22Rv1 (cell line): ENCODE measurements around the gene NEURL1B.

Experiments used
- H3K27ac ChIP-seq: fragments of 450-650 bp; 2 replicates; pipeline ENCODE4 v1.5.1; 2017
- ZFX ChIP-seq: fragments of 450-650 bp; IDR thresholded peaks from 2 replicates; pipeline ENCODE4 v1.6.1; 2017; ENCODE audit warnings: antibody characterized with exemption, borderline replicate concordance
- TF ChIP-seq, protein P1 (sequence below): fragments of 450-650 bp; IDR thresholded peaks from 2 replicates; pipeline ENCODE4 v1.5.1; 2017; ENCODE audit warnings: mild to moderate bottlenecking

NEURL1B gene

DNA sequence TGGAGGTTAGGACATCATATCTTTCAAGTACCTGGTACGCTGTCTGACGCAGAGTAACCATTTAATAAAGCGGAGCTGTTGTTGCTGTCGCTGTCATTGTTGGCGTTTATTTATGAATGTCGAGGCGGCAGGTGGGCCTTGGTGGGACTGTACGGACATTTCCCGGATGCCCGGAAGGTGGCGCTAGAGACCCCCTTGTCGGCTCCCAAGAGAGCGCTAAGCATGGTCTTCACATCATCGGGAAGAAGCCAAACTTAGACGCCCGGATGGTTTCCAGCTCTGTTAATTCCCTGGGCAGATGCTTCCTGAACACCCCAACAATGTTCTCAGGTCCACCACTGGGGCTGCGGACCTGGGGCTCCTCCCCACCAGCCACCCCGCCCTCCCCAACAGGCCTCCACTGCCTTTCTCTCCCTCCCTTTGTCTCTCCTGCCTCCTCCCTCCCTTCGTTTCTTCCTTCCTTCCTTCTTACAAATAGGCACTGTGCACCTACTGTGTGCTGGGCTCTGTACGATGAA is 75.8 kb downstream of the NEURL1B start:
- H3K27ac ChIP-seq: no peak overlapping the region
- no peak for TF ChIP-seq ZFX
- TF ChIP-seq, protein P1, sequence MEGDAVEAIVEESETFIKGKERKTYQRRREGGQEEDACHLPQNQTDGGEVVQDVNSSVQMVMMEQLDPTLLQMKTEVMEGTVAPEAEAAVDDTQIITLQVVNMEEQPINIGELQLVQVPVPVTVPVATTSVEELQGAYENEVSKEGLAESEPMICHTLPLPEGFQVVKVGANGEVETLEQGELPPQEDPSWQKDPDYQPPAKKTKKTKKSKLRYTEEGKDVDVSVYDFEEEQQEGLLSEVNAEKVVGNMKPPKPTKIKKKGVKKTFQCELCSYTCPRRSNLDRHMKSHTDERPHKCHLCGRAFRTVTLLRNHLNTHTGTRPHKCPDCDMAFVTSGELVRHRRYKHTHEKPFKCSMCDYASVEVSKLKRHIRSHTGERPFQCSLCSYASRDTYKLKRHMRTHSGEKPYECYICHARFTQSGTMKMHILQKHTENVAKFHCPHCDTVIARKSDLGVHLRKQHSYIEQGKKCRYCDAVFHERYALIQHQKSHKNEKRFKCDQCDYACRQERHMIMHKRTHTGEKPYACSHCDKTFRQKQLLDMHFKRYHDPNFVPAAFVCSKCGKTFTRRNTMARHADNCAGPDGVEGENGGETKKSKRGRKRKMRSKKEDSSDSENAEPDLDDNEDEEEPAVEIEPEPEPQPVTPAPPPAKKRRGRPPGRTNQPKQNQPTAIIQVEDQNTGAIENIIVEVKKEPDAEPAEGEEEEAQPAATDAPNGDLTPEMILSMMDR: peak; percentile 87

DNA sequence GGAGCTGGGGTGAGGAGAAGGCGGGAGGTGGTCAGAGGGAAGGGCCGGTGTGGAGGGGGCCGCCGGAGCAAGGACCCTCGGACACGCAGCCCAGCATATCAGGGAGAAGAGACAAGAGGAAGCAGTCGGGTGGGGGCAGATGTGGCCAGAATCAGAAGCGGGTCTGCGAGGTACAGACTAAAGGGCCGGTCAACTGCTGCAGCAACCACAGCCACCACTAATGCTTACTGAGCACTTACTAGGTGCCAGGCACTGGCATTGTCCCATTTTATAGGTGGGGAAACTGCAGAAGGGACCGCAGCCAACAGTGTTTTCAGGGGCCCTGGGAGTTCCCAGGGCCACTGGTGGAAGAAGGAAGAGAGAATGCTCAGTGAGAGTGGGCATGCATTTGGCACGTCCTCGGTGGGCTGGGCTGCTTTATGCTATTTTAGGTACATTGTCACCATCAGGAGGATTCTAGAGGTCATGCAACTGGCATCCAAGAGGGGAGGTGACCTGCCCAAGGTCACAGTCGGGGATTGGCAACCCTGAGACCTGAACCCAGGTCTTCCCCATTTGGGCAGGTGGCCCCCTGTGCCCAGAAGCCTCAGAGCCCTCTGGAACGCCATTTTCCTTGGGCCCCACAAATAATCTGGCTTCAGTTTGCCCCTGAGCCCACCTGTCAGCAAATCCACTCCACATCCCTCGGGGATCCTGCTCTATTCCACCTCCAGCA is 76.6 kb downstream of the NEURL1B start:
- H3K27ac ChIP-seq: no peak overlapping the region
- no peak for TF ChIP-seq ZFX
- TF ChIP-seq, protein P1: no peak

DNA sequence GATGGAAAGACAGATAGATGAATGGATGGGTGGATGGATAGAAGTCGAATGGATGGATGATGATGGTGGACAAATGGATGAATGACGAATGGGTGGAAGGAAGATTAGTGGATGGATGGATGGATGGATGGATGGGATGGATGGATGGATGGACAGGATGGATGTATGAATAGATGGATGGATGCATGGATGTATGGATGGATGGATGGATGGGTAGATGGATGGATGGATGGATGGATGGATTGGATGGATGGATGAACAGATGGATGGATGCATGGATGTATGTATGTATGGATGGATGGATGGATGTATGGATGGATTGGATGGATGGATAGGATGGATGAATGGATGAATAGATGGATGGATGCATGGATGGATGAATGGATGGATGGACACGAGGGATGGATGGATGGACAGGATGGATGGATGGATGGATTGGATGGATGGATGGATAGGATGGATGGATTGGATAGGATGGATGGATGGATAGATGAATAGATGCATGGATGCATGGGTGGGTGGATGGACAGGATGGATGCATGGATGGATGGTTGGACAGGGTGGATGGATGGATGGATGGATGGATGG is 77.6 kb downstream of the NEURL1B start:
- H3K27ac ChIP-seq: no peak overlapping the region
- TF ChIP-seq, protein P1: no peak
- no peak for TF ChIP-seq ZFX

DNA sequence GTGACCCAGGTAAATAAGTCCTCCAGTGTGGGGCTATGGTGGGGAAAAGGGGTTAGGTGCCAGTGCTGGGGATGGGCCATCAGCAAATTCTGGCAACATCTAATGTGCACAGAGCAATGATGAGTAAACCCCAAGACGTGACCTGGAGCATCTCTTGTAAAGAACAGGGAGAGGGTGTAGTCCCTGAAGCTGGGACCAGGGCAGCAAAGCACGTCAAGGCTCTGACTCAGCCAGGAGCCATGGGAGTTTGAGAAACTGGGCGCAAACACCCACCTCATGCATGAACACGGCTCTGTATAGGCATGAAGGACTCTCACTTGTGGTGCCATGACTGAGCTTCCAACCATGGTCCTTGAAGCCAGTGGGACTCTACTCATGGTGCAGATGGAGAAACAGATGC is 78.1 kb downstream of the NEURL1B start:
- TF ChIP-seq, protein P1: no peak
- TF ChIP-seq ZFX: no peak

DNA sequence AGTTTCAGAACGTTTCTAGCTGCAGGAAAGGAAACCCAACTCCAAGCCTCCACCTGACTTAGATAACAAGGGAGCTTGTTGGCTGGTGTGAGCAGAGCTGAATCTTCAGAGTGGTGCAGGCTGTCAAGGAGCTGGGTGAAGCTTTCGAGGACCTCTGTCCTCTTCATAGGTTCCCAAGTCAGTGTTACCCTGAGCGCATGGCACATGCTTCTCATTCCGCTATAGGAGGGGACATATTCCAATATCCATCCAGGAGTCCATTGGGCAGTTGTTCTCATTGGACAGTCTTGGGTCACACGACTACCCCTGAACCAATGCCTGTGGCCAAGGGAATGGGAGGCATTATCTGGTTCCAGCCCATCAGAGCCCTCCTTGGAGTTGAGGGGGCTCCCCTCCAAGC is 79.6 kb downstream of the NEURL1B start:
- no peak overlapping the region for H3K27ac ChIP-seq
- TF ChIP-seq, protein P1: no peak
- TF ChIP-seq ZFX: no peak

More for the DNA sequence above, 78.1 kb downstream of the NEURL1B start:
- no peak overlapping the region for H3K27ac ChIP-seq

DNA sequence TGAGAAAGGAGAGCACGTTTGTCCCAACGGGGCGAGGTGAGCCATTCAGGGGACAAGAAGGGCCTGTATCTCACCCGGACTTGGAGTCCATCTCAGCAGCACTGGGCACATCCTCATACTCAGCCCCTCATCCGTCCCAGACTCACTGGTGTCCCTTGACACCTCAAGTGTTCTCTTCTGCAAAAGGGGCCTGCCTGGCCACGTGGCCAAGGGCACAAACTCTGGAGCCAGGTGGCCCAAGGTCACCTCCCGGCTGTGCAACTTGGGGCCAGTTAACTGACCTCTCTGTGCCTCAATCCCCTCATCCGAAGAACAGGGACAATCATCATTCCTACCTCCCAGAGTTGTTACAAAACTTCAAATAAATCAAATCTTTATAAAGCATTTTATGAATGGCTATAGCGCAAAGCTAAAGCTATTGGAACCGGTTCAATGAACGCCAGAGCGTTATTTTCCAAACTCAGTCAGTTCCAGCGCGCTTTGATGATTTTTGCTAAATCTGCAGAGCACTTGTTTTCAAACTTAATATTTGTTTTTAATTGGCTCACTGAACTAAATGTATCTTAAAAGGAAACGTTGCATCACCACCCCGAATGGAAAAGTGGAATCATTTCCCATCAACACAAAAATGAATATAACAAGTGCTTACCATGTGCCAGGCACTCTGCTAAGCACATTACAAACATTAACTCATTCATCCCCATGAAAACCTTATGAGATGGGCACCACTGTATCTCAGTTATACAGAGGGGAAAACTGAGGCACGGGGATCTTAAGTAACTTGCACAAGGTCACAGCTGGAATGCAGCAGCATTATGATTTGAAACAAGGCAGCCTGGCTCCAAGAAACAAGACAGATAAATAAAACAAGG is 80.6 kb downstream of the NEURL1B start:
- no peak overlapping the region for H3K27ac ChIP-seq
- no peak for TF ChIP-seq ZFX
- TF ChIP-seq, protein P1: no peak
